Activated T-cell treated with anti-CD3 and anti-CD28 coated beads, Interleukin-2, amount 50 U/mL, for 4 hours (primary cell): Measurements from ENCODE around the gene C16orf89. TPM values are rescaled to one million over a fixed set of nuclear protein-coding genes. Genes with fewer than 3 reads are reported as not detected.
A peak's percentile ranks its signal among the peaks of the same experiment; 100 is the strongest.

ENCODE experiments used
- ATAC-seq, 2 donors: fragments of 200-7000 bp; cut with Tn5 transposase; one replicate each; pipeline ENCODE4 v1.10.0; 2021
- DNase-seq: peaks from one replicate; pipeline ENCODE4 v3.0.0-alpha.2; 2020
- H3K27me3 Mint-ChIP-seq: one replicate; pipeline ENCODE4 v1.8.0; 2021; ENCODE audit warnings: low read depth, mixed read lengths
- H3K36me3 Mint-ChIP-seq: one replicate; pipeline ENCODE4 v1.8.0; 2022; ENCODE audit warnings: mixed read lengths; ENCODE audit not compliant: insufficient read depth
- H3K4me1 Mint-ChIP-seq: one replicate; pipeline ENCODE4 v1.8.0; 2021; ENCODE audit warnings: low read depth, mixed read lengths
- H3K4me3 Mint-ChIP-seq: one replicate; pipeline ENCODE4 v1.8.0; 2021; ENCODE audit warnings: mild to moderate bottlenecking, moderate library complexity, mixed read lengths
- H3K9me3 Mint-ChIP-seq: one replicate; pipeline ENCODE4 v1.8.0; 2021; ENCODE audit warnings: mixed read lengths
- total RNA-seq, 3 donors: library from RNA; stranded (reverse); gene quantifications; one replicate each; pipeline ENCODE4 v1.2.1, GENCODE V29; 2021

Gene C16orf89
- total RNA-seq, 3 donors from 2014 or later, result not detected

- peak overlapping the region; percentile 90 for H3K4me3 Mint-ChIP-seq
- H3K4me1 Mint-ChIP-seq, result peaks cover 25% of the 10 kb centered on the region
- ATAC-seq, result no peak
- no peak for DNase-seq
- no peaks in the 10 kb centered on the region for H3K27me3 Mint-ChIP-seq
- H3K36me3 Mint-ChIP-seq, result peaks cover 22% of the 10 kb centered on the region
- H3K9me3 Mint-ChIP-seq, result no peaks in the 10 kb centered on the region
Observed at GRCh38 chr16:5073279-5073629, 7.5 kb upstream of the C16orf89 start.

GRCh38 chr16:5072334-5073278 is 6.8 kb upstream of the C16orf89 start:
- Mint-ChIP-seq H3K36me3 (peaks cover 22% of the 10 kb centered on the region), H3K9me3 (no peaks in the 10 kb centered on the region), H3K27me3 (no peaks in the 10 kb centered on the region), H3K4me3 (peak overlapping the region; percentile 90), H3K4me1 (peaks cover 25% of the 10 kb centered on the region)
- ATAC-seq (no peak), DNase-seq (no peak)

GRCh38 chr16:5071681-5072333 is 6.1 kb upstream of the C16orf89 start, which contains the start of gene ALG1:
Gene ALG1 (plus strand): TSS chr16:5071843. CDS start chr16:5071850, 7 bp downstream.
- no peaks in the 10 kb centered on the region for H3K9me3 Mint-ChIP-seq
- H3K4me3 Mint-ChIP-seq, result peak within 1 kb of the TSS; percentile 90
- DNase-seq, result peak; percentile 86
- H3K4me1 Mint-ChIP-seq, result peaks cover 25% of the 10 kb centered on the region
- peaks cover 19% of the 10 kb centered on the region for H3K36me3 Mint-ChIP-seq
- no peaks in the 10 kb centered on the region for H3K27me3 Mint-ChIP-seq
- peak; percentile 92 to 94 for ATAC-seq

GRCh38 chr16:5071341-5071680 is 5.6 kb upstream of the C16orf89 start:
- Mint-ChIP-seq H3K27me3 (no peaks in the 10 kb centered on the region), H3K4me1 (peaks cover 25% of the 10 kb centered on the region), H3K36me3 (peaks cover 19% of the 10 kb centered on the region), H3K9me3 (no peaks in the 10 kb centered on the region), H3K4me3 (peak overlapping the region; percentile 90)
- ATAC-seq, result no peak
- no peak for DNase-seq

- Mint-ChIP-seq H3K27me3 (no peaks in the 10 kb centered on the region), H3K4me3 (no peak overlapping the region), H3K9me3 (no peaks in the 10 kb centered on the region), H3K36me3 (peaks cover 12% of the 10 kb centered on the region), H3K4me1 (peaks cover 25% of the 10 kb centered on the region)
- DNase-seq, result no peak
- ATAC-seq, result no peak
Observed at GRCh38 chr16:5070431-5071186, 4.9 kb upstream of the C16orf89 start.

GRCh38 chr16:5069854-5070253 is 4.1 kb upstream of the C16orf89 start:
- Mint-ChIP-seq H3K27me3 (no peaks in the 10 kb centered on the region), H3K4me1 (peaks cover 24% of the 10 kb centered on the region), H3K4me3 (no peak overlapping the region), H3K36me3 (peaks cover 7% of the 10 kb centered on the region), H3K9me3 (no peaks in the 10 kb centered on the region)
- ATAC-seq (no peak), DNase-seq (no peak)

GRCh38 chr16:5069048-5069447 is 3.3 kb upstream of the C16orf89 start:
- H3K27me3 Mint-ChIP-seq, result no peaks in the 10 kb centered on the region

GRCh38 chr16:5066511-5066910 is 755 bp upstream of the C16orf89 start:
- H3K4me1 Mint-ChIP-seq, result peaks cover 7% of the 10 kb centered on the region
- DNase-seq (no peak), ATAC-seq (no peak)
- H3K9me3 Mint-ChIP-seq, result no peaks in the 10 kb centered on the region
- H3K36me3 Mint-ChIP-seq, result no peaks in the 10 kb centered on the region
- H3K27me3 Mint-ChIP-seq, result no peaks in the 10 kb centered on the region
- H3K4me3 Mint-ChIP-seq, result no peak overlapping the region

More at GRCh38 chr16:5069048-5069447, 3.3 kb upstream of the C16orf89 start:
- DNase-seq, result no peak
- Mint-ChIP-seq H3K4me1 (peaks cover 20% of the 10 kb centered on the region), H3K4me3 (no peak overlapping the region), H3K9me3 (no peaks in the 10 kb centered on the region), H3K36me3 (peaks cover 4% of the 10 kb centered on the region)
- ATAC-seq, result no peak

- H3K4me1 Mint-ChIP-seq, result no peaks in the 10 kb centered on the region
- H3K27me3 Mint-ChIP-seq, result no peaks in the 10 kb centered on the region
- H3K36me3 Mint-ChIP-seq, result no peaks in the 10 kb centered on the region
- no peaks in the 10 kb centered on the region for H3K9me3 Mint-ChIP-seq
- DNase-seq (no peak), ATAC-seq (no peak)
- H3K4me3 Mint-ChIP-seq, result no peak overlapping the region
Observed at GRCh38 chr16:5065326-5065725, 430 bp downstream of the C16orf89 start.

- H3K4me3 Mint-ChIP-seq, result no peak overlapping the region
- DNase-seq (no peak), ATAC-seq (no peak)
- no peaks in the 10 kb centered on the region for H3K36me3 Mint-ChIP-seq
- no peaks in the 10 kb centered on the region for H3K4me1 Mint-ChIP-seq
- H3K27me3 Mint-ChIP-seq, result no peaks in the 10 kb centered on the region
- H3K9me3 Mint-ChIP-seq, result no peaks in the 10 kb centered on the region
Observed at GRCh38 chr16:5064915-5065314, 841 bp downstream of the C16orf89 start.

GRCh38 chr16:5062790-5063765 is 2.7 kb downstream of the C16orf89 start:
- no peak for ATAC-seq
- no peaks in the 10 kb centered on the region for H3K4me1 Mint-ChIP-seq
- H3K4me3 Mint-ChIP-seq, result no peak overlapping the region

GRCh38 chr16:5062051-5062450 is 3.7 kb downstream of the C16orf89 start:
- Mint-ChIP-seq H3K4me1 (no peaks in the 10 kb centered on the region), H3K36me3 (no peaks in the 10 kb centered on the region), H3K9me3 (no peaks in the 10 kb centered on the region), H3K27me3 (no peaks in the 10 kb centered on the region), H3K4me3 (no peak overlapping the region)
- ATAC-seq (no peak), DNase-seq (no peak)

More at GRCh38 chr16:5062790-5063765, 2.7 kb downstream of the C16orf89 start:
- Mint-ChIP-seq H3K36me3 (no peaks in the 10 kb centered on the region), H3K27me3 (no peaks in the 10 kb centered on the region), H3K9me3 (no peaks in the 10 kb centered on the region)
- DNase-seq, result no peak

- Mint-ChIP-seq H3K9me3 (no peaks in the 10 kb centered on the region), H3K4me1 (no peaks in the 10 kb centered on the region), H3K27me3 (no peaks in the 10 kb centered on the region), H3K36me3 (no peaks in the 10 kb centered on the region), H3K4me3 (no peak overlapping the region)
- DNase-seq (no peak), ATAC-seq (no peak)
Observed at GRCh38 chr16:5060073-5060641, 5.6 kb downstream of the C16orf89 start.
